Spleen (tissue), 7 donors: Measurements from ENCODE around the gene SORCS2.

Experiments used
- CTCF ChIP-seq, 11 experiments: fragments of 200-600 bp in 7 of 11; fragments of 450-650 bp in 4 of 11; sonication (generic) in 4 of 11; IDR thresholded peaks in 8 of 11; conservative IDR thresholded peaks in 3 of 11; 1 replicate in 7 of 11; 2 replicates in 4 of 11; pipeline versions ENCODE4 v1.4.0 to v1.8.0; 2016 to 2021; ENCODE audit warnings: antibody characterized with exemption in 11 of 11, inconsistent platforms in 4 of 11, mild to moderate bottlenecking in 1 of 11
- POLR2A ChIP-seq, 3 donors: fragments of 450-650 bp; IDR thresholded peaks; one replicate each; pipeline ENCODE4 v1.5.1; 2017; ENCODE audit warnings: antibody characterized with exemption in 3 of 3, mild to moderate bottlenecking in 1 of 3
- POLR2AphosphoS5 ChIP-seq, 3 donors: sonication (generic); formaldehyde crosslinking; IDR thresholded peaks; one replicate each; pipeline ENCODE4 v1.5.1; 2017; ENCODE audit warnings: antibody characterized with exemption in 3 of 3
- donor health status: DM: no; HTN: no; CAD: no; lungs with moderate emphysema.
- donor health status: DM: no; HTN: no; CAD: no.
- donor health status: DM: no; HTN: no; CAD: no.

DNA sequence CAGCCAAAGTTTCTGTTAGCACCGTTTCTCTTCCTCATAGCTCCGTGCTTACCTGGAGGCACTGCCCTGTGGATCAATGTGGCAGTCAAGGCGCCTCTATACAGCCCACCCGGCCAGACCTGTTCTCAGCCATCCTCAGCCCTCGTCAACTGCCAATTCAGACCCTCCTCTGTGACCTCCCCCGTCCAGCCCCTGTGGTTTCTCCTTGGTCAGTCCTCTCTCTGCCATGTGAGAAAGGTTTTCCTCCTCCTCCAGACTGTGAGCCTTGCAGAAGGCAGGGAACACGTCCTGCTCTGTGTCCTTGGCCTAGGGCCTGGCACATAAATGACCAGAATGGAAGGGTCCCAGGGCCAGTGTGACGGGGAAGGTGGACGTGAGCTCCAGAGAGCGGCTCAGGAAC, 417.0 kb downstream of the SORCS2 start:
- TF ChIP-seq CTCF (IDR thresholded peaks at IDR 0.05 in 8 of 11, conservative IDR thresholded peaks at IDR 0.05 in 3 of 11) (no peak), POLR2AphosphoS5 (IDR thresholded peaks at IDR 0.05) (no peak), POLR2A (IDR thresholded peaks at IDR 0.05) (no peak)
